ENCODE results near the gene CC2D2A. TPM values are rescaled to one million over a fixed set of nuclear protein-coding genes. Genes with fewer than 3 reads are reported as not detected.

CC2D2A gene
- total RNA-seq, 1 experiment from 2014 or later = 10.2 TPM

DNA sequence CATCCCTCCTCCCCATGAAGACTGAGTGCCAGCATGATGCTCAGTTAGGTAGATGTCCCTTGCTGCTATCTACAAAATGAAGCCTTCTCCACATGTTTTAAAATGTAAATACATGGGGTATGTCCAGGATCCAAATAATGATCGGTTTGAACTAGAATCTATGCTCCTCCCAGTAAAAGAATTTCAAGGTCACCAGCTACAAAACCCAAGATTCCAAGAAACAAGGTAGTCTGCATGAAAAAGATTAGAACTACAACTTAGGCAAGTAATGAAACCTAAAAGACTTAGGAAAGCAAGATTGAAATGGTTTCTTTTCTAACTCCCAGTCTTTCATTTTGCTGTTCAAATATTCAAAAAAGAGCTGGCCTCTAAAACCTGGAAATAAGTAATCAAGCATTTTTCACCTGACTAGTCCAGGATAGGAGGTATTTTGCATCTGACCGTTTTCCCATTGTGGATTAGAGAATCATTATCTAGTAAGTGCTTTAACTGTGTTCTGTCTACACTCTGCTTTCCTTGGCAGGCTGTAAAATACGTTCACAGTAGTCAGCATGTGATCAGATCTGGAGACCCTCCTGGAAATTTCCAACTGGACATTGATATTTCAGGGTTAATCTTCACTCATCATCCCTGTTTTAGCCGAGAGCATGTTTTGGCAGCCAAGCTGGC is 57.4 kb downstream of the CC2D2A start (continued):
- TF ChIP-seq, protein P1, sequence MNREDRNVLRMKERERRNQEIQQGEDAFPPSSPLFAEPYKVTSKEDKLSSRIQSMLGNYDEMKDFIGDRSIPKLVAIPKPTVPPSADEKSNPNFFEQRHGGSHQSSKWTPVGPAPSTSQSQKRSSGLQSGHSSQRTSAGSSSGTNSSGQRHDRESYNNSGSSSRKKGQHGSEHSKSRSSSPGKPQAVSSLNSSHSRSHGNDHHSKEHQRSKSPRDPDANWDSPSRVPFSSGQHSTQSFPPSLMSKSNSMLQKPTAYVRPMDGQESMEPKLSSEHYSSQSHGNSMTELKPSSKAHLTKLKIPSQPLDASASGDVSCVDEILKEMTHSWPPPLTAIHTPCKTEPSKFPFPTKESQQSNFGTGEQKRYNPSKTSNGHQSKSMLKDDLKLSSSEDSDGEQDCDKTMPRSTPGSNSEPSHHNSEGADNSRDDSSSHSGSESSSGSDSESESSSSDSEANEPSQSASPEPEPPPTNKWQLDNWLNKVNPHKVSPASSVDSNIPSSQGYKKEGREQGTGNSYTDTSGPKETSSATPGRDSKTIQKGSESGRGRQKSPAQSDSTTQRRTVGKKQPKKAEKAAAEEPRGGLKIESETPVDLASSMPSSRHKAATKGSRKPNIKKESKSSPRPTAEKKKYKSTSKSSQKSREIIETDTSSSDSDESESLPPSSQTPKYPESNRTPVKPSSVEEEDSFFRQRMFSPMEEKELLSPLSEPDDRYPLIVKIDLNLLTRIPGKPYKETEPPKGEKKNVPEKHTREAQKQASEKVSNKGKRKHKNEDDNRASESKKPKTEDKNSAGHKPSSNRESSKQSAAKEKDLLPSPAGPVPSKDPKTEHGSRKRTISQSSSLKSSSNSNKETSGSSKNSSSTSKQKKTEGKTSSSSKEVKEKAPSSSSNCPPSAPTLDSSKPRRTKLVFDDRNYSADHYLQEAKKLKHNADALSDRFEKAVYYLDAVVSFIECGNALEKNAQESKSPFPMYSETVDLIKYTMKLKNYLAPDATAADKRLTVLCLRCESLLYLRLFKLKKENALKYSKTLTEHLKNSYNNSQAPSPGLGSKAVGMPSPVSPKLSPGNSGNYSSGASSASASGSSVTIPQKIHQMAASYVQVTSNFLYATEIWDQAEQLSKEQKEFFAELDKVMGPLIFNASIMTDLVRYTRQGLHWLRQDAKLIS (CRISPR knock-in tag; IDR thresholded peaks at IDR 0.05; ENCODE audit: borderline replicate concordance) = no peak
- TF ChIP-seq, protein P2, sequence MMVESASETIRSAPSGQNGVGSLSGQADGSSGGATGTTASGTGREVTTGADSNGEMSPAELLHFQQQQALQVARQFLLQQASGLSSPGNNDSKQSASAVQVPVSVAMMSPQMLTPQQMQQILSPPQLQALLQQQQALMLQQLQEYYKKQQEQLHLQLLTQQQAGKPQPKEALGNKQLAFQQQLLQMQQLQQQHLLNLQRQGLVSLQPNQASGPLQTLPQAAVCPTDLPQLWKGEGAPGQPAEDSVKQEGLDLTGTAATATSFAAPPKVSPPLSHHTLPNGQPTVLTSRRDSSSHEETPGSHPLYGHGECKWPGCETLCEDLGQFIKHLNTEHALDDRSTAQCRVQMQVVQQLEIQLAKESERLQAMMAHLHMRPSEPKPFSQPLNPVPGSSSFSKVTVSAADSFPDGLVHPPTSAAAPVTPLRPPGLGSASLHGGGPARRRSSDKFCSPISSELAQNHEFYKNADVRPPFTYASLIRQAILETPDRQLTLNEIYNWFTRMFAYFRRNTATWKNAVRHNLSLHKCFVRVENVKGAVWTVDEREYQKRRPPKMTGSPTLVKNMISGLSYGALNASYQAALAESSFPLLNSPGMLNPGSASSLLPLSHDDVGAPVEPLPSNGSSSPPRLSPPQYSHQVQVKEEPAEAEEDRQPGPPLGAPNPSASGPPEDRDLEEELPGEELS (CRISPR knock-in tag; IDR thresholded peaks at IDR 0.05) = no peak

GRCh38 chr4:15531792-15532191 is 62.1 kb downstream of the CC2D2A start:
- ATAC-seq = no peak
- H3K27me3 Mint-ChIP-seq (ENCODE audit: low read depth) = no peaks in the 10 kb centered on the region
- DNase-seq (ENCODE audit: low spot score) = no peak
- no peak overlapping the region for H3K4me3 Mint-ChIP-seq
- ChIA-PET CTCF (no interaction called here), POLR2A (no interaction called here)
- TF ChIP-seq, protein P3, sequence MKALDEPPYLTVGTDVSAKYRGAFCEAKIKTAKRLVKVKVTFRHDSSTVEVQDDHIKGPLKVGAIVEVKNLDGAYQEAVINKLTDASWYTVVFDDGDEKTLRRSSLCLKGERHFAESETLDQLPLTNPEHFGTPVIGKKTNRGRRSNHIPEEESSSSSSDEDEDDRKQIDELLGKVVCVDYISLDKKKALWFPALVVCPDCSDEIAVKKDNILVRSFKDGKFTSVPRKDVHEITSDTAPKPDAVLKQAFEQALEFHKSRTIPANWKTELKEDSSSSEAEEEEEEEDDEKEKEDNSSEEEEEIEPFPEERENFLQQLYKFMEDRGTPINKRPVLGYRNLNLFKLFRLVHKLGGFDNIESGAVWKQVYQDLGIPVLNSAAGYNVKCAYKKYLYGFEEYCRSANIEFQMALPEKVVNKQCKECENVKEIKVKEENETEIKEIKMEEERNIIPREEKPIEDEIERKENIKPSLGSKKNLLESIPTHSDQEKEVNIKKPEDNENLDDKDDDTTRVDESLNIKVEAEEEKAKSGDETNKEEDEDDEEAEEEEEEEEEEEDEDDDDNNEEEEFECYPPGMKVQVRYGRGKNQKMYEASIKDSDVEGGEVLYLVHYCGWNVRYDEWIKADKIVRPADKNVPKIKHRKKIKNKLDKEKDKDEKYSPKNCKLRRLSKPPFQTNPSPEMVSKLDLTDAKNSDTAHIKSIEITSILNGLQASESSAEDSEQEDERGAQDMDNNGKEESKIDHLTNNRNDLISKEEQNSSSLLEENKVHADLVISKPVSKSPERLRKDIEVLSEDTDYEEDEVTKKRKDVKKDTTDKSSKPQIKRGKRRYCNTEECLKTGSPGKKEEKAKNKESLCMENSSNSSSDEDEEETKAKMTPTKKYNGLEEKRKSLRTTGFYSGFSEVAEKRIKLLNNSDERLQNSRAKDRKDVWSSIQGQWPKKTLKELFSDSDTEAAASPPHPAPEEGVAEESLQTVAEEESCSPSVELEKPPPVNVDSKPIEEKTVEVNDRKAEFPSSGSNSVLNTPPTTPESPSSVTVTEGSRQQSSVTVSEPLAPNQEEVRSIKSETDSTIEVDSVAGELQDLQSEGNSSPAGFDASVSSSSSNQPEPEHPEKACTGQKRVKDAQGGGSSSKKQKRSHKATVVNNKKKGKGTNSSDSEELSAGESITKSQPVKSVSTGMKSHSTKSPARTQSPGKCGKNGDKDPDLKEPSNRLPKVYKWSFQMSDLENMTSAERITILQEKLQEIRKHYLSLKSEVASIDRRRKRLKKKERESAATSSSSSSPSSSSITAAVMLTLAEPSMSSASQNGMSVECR (CRISPR knock-in tag; IDR thresholded peaks at IDR 0.05; ENCODE audit: borderline replicate concordance) = no peak
- no peak for TF ChIP-seq NFATC4 (CRISPR knock-in tag; IDR thresholded peaks at IDR 0.05)
- TF ChIP-seq SMAD4 (CRISPR knock-in tag; IDR thresholded peaks at IDR 0.05) = no peak
- TF ChIP-seq, protein P4, sequence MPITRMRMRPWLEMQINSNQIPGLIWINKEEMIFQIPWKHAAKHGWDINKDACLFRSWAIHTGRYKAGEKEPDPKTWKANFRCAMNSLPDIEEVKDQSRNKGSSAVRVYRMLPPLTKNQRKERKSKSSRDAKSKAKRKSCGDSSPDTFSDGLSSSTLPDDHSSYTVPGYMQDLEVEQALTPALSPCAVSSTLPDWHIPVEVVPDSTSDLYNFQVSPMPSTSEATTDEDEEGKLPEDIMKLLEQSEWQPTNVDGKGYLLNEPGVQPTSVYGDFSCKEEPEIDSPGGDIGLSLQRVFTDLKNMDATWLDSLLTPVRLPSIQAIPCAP (CRISPR knock-in tag; IDR thresholded peaks at IDR 0.05) = no peak
- TF ChIP-seq GTF2I (CRISPR knock-in tag; conservative IDR thresholded peaks at IDR 0.05) = no peak
- TF ChIP-seq ZNF317 (CRISPR knock-in tag; IDR thresholded peaks at IDR 0.05; ENCODE audit: borderline replicate concordance, low read depth) = no peak
- no peak for TF ChIP-seq ATF3 (CRISPR knock-in tag; conservative IDR thresholded peaks at IDR 0.05)
- no peak for TF ChIP-seq PREB (CRISPR knock-in tag; IDR thresholded peaks at IDR 0.05; ENCODE audit: borderline replicate concordance)
- TF ChIP-seq, protein P5, sequence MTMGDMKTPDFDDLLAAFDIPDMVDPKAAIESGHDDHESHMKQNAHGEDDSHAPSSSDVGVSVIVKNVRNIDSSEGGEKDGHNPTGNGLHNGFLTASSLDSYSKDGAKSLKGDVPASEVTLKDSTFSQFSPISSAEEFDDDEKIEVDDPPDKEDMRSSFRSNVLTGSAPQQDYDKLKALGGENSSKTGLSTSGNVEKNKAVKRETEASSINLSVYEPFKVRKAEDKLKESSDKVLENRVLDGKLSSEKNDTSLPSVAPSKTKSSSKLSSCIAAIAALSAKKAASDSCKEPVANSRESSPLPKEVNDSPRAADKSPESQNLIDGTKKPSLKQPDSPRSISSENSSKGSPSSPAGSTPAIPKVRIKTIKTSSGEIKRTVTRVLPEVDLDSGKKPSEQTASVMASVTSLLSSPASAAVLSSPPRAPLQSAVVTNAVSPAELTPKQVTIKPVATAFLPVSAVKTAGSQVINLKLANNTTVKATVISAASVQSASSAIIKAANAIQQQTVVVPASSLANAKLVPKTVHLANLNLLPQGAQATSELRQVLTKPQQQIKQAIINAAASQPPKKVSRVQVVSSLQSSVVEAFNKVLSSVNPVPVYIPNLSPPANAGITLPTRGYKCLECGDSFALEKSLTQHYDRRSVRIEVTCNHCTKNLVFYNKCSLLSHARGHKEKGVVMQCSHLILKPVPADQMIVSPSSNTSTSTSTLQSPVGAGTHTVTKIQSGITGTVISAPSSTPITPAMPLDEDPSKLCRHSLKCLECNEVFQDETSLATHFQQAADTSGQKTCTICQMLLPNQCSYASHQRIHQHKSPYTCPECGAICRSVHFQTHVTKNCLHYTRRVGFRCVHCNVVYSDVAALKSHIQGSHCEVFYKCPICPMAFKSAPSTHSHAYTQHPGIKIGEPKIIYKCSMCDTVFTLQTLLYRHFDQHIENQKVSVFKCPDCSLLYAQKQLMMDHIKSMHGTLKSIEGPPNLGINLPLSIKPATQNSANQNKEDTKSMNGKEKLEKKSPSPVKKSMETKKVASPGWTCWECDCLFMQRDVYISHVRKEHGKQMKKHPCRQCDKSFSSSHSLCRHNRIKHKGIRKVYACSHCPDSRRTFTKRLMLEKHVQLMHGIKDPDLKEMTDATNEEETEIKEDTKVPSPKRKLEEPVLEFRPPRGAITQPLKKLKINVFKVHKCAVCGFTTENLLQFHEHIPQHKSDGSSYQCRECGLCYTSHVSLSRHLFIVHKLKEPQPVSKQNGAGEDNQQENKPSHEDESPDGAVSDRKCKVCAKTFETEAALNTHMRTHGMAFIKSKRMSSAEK (CRISPR knock-in tag; IDR thresholded peaks at IDR 0.05; ENCODE audit: borderline replicate concordance) = no peak
- no peak overlapping the region for H3K27ac Mint-ChIP-seq
- no peaks in the 10 kb centered on the region for H3K9me3 Mint-ChIP-seq
- no peaks in the 10 kb centered on the region for H3K36me3 Mint-ChIP-seq
- H3K4me1 Mint-ChIP-seq = peaks cover 2% of the 10 kb centered on the region

All from WTC11 (cell line).